ENCODE results near the gene ADISSP. TPM values are rescaled to one million over a fixed set of nuclear protein-coding genes. Genes with fewer than 3 reads are reported as not detected.

ADISSP gene
- total and polyA plus RNA-seq, 2 donors (not counting 3 experiments of a cell fraction or from before 2014, with no cell fraction given), result 55.0 to 67.5 TPM

DNA sequence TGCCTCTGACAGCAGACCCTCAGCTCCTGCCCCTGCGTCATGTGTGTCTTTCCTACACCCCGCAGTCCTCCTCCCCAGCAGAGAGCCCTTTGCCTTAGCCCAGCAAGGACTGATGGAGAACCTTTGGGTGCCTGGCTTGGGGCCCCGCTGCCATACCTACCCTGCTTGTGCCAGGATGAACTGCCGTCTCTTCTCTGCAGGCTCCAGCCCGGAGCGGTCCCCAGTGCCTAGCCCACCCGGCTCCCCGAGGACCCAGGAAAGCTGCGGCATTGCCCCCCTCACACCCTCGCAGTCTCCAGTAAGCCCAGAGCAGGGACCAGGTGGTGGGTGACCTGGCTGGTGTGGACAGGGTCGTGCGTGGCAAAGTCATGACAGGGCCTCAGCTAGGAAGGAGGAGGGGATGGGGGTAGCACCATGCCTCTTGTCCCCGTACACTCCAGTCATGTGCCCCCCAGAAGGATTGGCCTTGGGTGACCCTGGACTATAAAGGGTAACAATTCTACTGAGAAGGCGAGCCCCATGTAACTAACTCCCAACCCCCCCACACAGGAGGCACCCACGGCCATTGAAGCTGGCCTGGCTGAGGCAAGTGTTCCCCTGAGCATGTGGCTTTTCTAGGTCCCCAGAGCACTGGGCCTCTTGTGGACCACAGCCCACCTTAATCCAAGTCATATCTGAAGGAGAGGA lies 26.8 kb downstream of the ADISSP start:
- BruUV-seq (replicated peaks), result no TSS peak
- FAIRE-seq, result no peak
- H3K4me1 ChIP-seq (ENCODE audit: control insufficient read depth, extremely low read depth, insufficient read depth, low read length), result peaks cover 12% of the 10 kb centered on the region

More for the DNA sequence above, 26.8 kb downstream of the ADISSP start:
- DNase-seq (ENCODE audit: low read depth, low spot score), result no peak
- no peaks in the 10 kb centered on the region for H3K27me3 ChIP-seq (ENCODE audit: control insufficient read depth in 2 of 2, insufficient read depth in 2 of 2, low read length in 2 of 2)
- no peak overlapping the region for H3K27ac ChIP-seq (ENCODE audit: insufficient read depth, low read depth, low read length)
- ChIA-PET POLR2A (no interaction called here), CTCF (interaction anchor here (1.0 to 3.3 kb wide), 8 partner anchors 9 to 114 kb away, joined by 3 to 18 read pairs (median 5); no protein-coding TSS in a partner anchor)
- H3K79me2 ChIP-seq (ENCODE audit: control insufficient read depth, insufficient read depth, low read length), result no peaks in the 10 kb centered on the region
- H3K9ac ChIP-seq (replicated peaks; ENCODE audit: extremely low read depth, insufficient read depth, low read length), result no peak overlapping the region
- intact Hi-C loops (cut with micrococcal nuclease) (no loop called here), dilution Hi-C loops (cut with MboI; ENCODE audit: extremely low pct_ligation_motif_present, low sequenced_read_pairs) (no loop called here)
- no peaks in the 10 kb centered on the region for H3K9me1 ChIP-seq (replicated peaks; ENCODE audit: control insufficient read depth, extremely low read depth, insufficient read depth, low read length)
- H3K4me3 ChIP-seq (replicated peaks in 1 of 3; ENCODE audit: insufficient read depth in 1 of 3, low read depth in 1 of 3, low read length in 3 of 3), result no peak overlapping the region
- no peak overlapping the region for H3K4me2 ChIP-seq (ENCODE audit: insufficient read depth, low read length)
- H2AFZ ChIP-seq (ENCODE audit: low read depth, low read length), result no peak overlapping the region
- H3K9me3 ChIP-seq (replicated peaks; ENCODE audit: control insufficient read depth, insufficient read depth, low read length), result no peaks in the 10 kb centered on the region
- no peaks in the 10 kb centered on the region for H3K36me3 ChIP-seq (ENCODE audit: control insufficient read depth in 2 of 2, extremely low read depth in 1 of 2, insufficient read depth in 2 of 2, low read length in 2 of 2)
- TF ChIP-seq MYC (IDR thresholded peaks at IDR 0.05; ENCODE audit: low read depth, low read length) (no peak), MAX (IDR thresholded peaks at IDR 0.05; ENCODE audit: insufficient read depth, insufficient read length) (no peak), POLR2AphosphoS5 (IDR thresholded peaks at IDR 0.05; ENCODE audit: insufficient read depth, low read depth, low read length) (no peak), FOS (IDR thresholded peaks at IDR 0.05; ENCODE audit: borderline replicate concordance, insufficient read depth, low read length) (no peak), EZH2 (IDR thresholded peaks at IDR 0.05; ENCODE audit: borderline replicate concordance, low read depth, low read length, severe bottlenecking) (no peak), POLR2A (IDR thresholded peaks at IDR 0.05; ENCODE audit: low read depth, low read length) (no peak), GATA2 (IDR thresholded peaks at IDR 0.05; ENCODE audit: insufficient read depth, insufficient read length, low read depth, low read length) (no peak), JUN (IDR thresholded peaks at IDR 0.05; ENCODE audit: borderline replicate concordance, insufficient read depth, insufficient read length, low read depth) (no peak)
- TF ChIP-seq, protein P1, sequence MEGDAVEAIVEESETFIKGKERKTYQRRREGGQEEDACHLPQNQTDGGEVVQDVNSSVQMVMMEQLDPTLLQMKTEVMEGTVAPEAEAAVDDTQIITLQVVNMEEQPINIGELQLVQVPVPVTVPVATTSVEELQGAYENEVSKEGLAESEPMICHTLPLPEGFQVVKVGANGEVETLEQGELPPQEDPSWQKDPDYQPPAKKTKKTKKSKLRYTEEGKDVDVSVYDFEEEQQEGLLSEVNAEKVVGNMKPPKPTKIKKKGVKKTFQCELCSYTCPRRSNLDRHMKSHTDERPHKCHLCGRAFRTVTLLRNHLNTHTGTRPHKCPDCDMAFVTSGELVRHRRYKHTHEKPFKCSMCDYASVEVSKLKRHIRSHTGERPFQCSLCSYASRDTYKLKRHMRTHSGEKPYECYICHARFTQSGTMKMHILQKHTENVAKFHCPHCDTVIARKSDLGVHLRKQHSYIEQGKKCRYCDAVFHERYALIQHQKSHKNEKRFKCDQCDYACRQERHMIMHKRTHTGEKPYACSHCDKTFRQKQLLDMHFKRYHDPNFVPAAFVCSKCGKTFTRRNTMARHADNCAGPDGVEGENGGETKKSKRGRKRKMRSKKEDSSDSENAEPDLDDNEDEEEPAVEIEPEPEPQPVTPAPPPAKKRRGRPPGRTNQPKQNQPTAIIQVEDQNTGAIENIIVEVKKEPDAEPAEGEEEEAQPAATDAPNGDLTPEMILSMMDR (IDR thresholded peaks at IDR 0.05; ENCODE audit: extremely low read depth in 1 of 2, insufficient read depth in 1 of 2, low read depth in 1 of 2, low read length in 2 of 2), result no peak
- H4K20me1 ChIP-seq (replicated peaks; ENCODE audit: control insufficient read depth, extremely low read depth, insufficient read depth, low read length), result no peaks in the 10 kb centered on the region

Data from endothelial cell of umbilical vein (primary cell).